Measurements from ENCODE around the gene UNC13C. TPM values are rescaled to one million over a fixed set of nuclear protein-coding genes. Genes with fewer than 3 reads are reported as not detected.

The UNC13C gene
- total RNA-seq, 1 donor from 2014 or later, result 0.18 TPM

DNA sequence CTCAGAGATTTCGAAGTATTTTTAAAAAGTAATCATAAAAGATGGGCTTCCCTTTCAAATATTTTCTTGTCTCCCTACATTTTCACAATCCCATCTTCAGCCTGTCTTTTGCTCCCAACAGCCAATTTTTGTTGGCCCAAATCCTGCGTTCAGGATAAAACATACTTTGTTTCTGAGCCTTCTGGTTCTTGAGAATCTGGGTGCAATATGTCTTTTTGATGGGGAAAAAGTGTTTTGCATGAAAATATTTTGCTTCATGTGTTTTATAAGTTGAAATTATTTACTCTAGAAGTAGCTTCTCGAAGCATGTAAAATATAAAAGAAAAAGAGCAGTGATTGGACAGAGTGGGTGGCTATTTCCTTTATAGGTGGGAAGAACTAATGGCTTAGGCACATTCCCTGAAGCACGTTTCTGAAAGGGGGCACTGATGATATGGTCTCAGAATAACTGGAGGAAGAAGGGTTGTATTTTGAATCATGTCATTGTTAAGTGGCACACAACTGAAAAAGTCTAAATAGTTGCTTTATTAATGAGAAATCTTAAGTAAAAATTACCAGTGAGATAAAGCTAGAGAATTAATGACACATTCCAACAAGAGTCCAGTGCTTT lies 3.9 kb downstream of the UNC13C start:
- FAIRE-seq, result no peak
- H3K79me2 ChIP-seq (ENCODE audit: insufficient read depth, low read length), result no peaks in the 10 kb centered on the region
- H4K20me1 ChIP-seq (ENCODE audit: insufficient read depth, low read length), result no peaks in the 10 kb centered on the region
- no peak overlapping the region for H3K27ac Mint-ChIP-seq (ENCODE audit: unreplicated experiment)
- H3K27me3 Mint-ChIP-seq (ENCODE audit: low read depth, unreplicated experiment), result peaks cover 10% of the 10 kb centered on the region
- no peaks in the 10 kb centered on the region for H3K4me1 Mint-ChIP-seq (ENCODE audit: low read depth, unreplicated experiment)
- H3K4me3 ChIP-seq (ENCODE audit: insufficient read depth, low read depth, low read length), result no peak overlapping the region
- TF ChIP-seq, protein P1, sequence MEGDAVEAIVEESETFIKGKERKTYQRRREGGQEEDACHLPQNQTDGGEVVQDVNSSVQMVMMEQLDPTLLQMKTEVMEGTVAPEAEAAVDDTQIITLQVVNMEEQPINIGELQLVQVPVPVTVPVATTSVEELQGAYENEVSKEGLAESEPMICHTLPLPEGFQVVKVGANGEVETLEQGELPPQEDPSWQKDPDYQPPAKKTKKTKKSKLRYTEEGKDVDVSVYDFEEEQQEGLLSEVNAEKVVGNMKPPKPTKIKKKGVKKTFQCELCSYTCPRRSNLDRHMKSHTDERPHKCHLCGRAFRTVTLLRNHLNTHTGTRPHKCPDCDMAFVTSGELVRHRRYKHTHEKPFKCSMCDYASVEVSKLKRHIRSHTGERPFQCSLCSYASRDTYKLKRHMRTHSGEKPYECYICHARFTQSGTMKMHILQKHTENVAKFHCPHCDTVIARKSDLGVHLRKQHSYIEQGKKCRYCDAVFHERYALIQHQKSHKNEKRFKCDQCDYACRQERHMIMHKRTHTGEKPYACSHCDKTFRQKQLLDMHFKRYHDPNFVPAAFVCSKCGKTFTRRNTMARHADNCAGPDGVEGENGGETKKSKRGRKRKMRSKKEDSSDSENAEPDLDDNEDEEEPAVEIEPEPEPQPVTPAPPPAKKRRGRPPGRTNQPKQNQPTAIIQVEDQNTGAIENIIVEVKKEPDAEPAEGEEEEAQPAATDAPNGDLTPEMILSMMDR (IDR thresholded peaks at IDR 0.05; ENCODE audit: insufficient read depth, low read depth, low read length), result no peak
- TF ChIP-seq EZH2 (IDR thresholded peaks at IDR 0.05; ENCODE audit: insufficient read depth, low read length), result no peak
- no peak overlapping the region for H3K27ac ChIP-seq (ENCODE audit: low read depth, low read length)
- DNase-seq (ENCODE audit: low read depth), result no peak
- H2AFZ ChIP-seq (ENCODE audit: low read depth, low read length), result no peak overlapping the region
- no peaks in the 10 kb centered on the region for H3K9me3 ChIP-seq (ENCODE audit: insufficient read depth, low read depth, low read length)
- H3K36me3 ChIP-seq (ENCODE audit: insufficient read depth, low read length), result no peaks in the 10 kb centered on the region
- H3K9ac ChIP-seq (ENCODE audit: low read length), result no peak overlapping the region
- H3K4me1 ChIP-seq (ENCODE audit: insufficient read depth, low read length), result no peaks in the 10 kb centered on the region
- peaks cover 2% of the 10 kb centered on the region for H3K9me3 Mint-ChIP-seq (ENCODE audit: unreplicated experiment)
- H3K27me3 ChIP-seq (ENCODE audit: insufficient read depth, low read length), result peaks cover 4% of the 10 kb centered on the region
- H3K4me3 Mint-ChIP-seq (ENCODE audit: unreplicated experiment), result no peak overlapping the region
- H3K4me2 ChIP-seq (ENCODE audit: low read length), result no peak overlapping the region
- H3K36me3 Mint-ChIP-seq (ENCODE audit: low read depth, unreplicated experiment), result no peaks in the 10 kb centered on the region

DNA sequence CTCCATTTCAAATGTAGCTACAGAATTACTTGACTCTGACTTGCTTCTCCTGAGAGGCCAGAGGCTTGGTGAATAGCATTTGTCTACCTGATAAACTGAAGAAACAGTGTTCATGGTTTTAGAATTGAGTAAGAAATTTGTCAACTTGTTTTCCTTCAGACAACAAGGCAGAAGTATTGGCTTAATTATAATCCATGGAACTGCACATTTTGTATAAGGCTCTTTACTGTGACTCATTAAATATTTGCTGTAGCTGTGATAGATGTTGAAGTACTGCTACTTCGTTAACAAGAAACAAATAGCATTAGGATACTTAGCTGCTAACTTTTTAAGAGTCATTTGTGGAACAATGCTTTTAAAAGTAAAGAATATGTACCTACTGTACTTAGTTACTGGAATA lies 4.6 kb downstream of the UNC13C start:
- no peaks in the 10 kb centered on the region for H3K36me3 ChIP-seq (ENCODE audit: insufficient read depth, low read length)
- no peaks in the 10 kb centered on the region for H3K9me3 ChIP-seq (ENCODE audit: insufficient read depth, low read depth, low read length)
- no peak overlapping the region for H3K27ac ChIP-seq (ENCODE audit: low read depth, low read length)
- DNase-seq (ENCODE audit: low read depth), result no peak
- Mint-ChIP-seq H3K27me3 (ENCODE audit: low read depth, unreplicated experiment) (peaks cover 10% of the 10 kb centered on the region), H3K4me1 (ENCODE audit: low read depth, unreplicated experiment) (no peaks in the 10 kb centered on the region), H3K4me3 (ENCODE audit: unreplicated experiment) (no peak overlapping the region), H3K27ac (ENCODE audit: unreplicated experiment) (no peak overlapping the region), H3K36me3 (ENCODE audit: low read depth, unreplicated experiment) (no peaks in the 10 kb centered on the region), H3K9me3 (ENCODE audit: unreplicated experiment) (peaks cover 2% of the 10 kb centered on the region)
- H3K79me2 ChIP-seq (ENCODE audit: insufficient read depth, low read length), result no peaks in the 10 kb centered on the region
- H3K4me2 ChIP-seq (ENCODE audit: low read length), result no peak overlapping the region
- H4K20me1 ChIP-seq (ENCODE audit: insufficient read depth, low read length), result no peaks in the 10 kb centered on the region
- peaks cover 3% of the 10 kb centered on the region for H3K27me3 ChIP-seq (ENCODE audit: insufficient read depth, low read length)
- H3K9ac ChIP-seq (ENCODE audit: low read length), result no peak overlapping the region
- TF ChIP-seq, protein P1 (IDR thresholded peaks at IDR 0.05; ENCODE audit: insufficient read depth, low read depth, low read length), result no peak
- no peak for TF ChIP-seq EZH2 (IDR thresholded peaks at IDR 0.05; ENCODE audit: insufficient read depth, low read length)
- no peak overlapping the region for H3K4me3 ChIP-seq (ENCODE audit: insufficient read depth, low read depth, low read length)
- FAIRE-seq, result no peak
- H3K4me1 ChIP-seq (ENCODE audit: insufficient read depth, low read length), result no peaks in the 10 kb centered on the region
- H2AFZ ChIP-seq (ENCODE audit: low read depth, low read length), result no peak overlapping the region

DNA sequence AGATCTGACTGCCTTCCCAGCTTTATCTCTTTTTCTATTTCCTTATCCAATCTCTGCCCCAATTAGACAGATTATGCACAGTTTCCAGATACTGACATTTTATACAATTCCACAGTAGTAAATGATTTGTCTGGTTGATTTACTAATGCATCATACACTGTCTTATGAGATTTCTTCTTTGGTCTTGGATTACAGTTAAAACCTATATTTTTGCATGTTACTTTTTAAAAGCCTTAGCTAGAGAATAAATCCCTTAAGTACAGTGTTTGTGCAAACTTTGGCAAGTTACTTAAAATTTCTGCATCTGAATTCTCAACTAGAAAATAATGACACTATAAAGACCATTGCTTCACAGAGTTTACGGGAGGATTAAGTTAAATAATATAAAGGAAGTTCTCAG lies 6.0 kb downstream of the UNC13C start:
- Histone ChIP-seq H3K27me3 (ENCODE audit: insufficient read depth, low read length) (no peaks in the 10 kb centered on the region), H3K36me3 (ENCODE audit: insufficient read depth, low read length) (no peaks in the 10 kb centered on the region), H3K9me3 (ENCODE audit: insufficient read depth, low read depth, low read length) (no peaks in the 10 kb centered on the region), H2AFZ (ENCODE audit: low read depth, low read length) (no peak overlapping the region), H4K20me1 (ENCODE audit: insufficient read depth, low read length) (no peaks in the 10 kb centered on the region), H3K4me3 (ENCODE audit: insufficient read depth, low read depth, low read length) (no peak overlapping the region), H3K79me2 (ENCODE audit: insufficient read depth, low read length) (no peaks in the 10 kb centered on the region), H3K4me1 (ENCODE audit: insufficient read depth, low read length) (no peaks in the 10 kb centered on the region), H3K27ac (ENCODE audit: low read depth, low read length) (no peak overlapping the region), H3K9ac (ENCODE audit: low read length) (no peak overlapping the region), H3K4me2 (ENCODE audit: low read length) (no peak overlapping the region)
- Mint-ChIP-seq H3K9me3 (ENCODE audit: unreplicated experiment) (no peaks in the 10 kb centered on the region), H3K27me3 (ENCODE audit: low read depth, unreplicated experiment) (peaks cover under 1% of the 10 kb centered on the region), H3K36me3 (ENCODE audit: low read depth, unreplicated experiment) (no peaks in the 10 kb centered on the region), H3K27ac (ENCODE audit: unreplicated experiment) (no peak overlapping the region), H3K4me3 (ENCODE audit: unreplicated experiment) (no peak overlapping the region), H3K4me1 (ENCODE audit: low read depth, unreplicated experiment) (no peaks in the 10 kb centered on the region)
- FAIRE-seq, result no peak
- no peak for DNase-seq (ENCODE audit: low read depth)
- no peak for TF ChIP-seq EZH2 (IDR thresholded peaks at IDR 0.05; ENCODE audit: insufficient read depth, low read length)
- TF ChIP-seq, protein P1 (IDR thresholded peaks at IDR 0.05; ENCODE audit: insufficient read depth, low read depth, low read length), result no peak

Measured in astrocyte (in vitro differentiated cells and primary cell).